C4-2B (cell line): ENCODE measurements around the gene ARCN1.

ENCODE experiments used
- CTCF ChIP-seq: fragments of 450-650 bp; conservative IDR thresholded peaks from 2 replicates; pipeline ENCODE4 v1.5.1; 2017; ENCODE audit warnings: mild to moderate bottlenecking
- ZFX ChIP-seq: fragments of 450-650 bp; IDR thresholded peaks from 2 replicates; pipeline ENCODE4 v1.6.1; 2017

- TF ChIP-seq CTCF (no peak), ZFX (no peak)
Measured at GRCh38 chr11:118535261-118535660, 36.9 kb upstream of the ARCN1 start.
